Cardiac fibroblast (primary cell): ENCODE data around the gene ARV1.

Experiments used
- DNase-seq, 2 donors: peaks; one replicate each; pipeline versions ENCODE4 v3.0.0 to v3.0.0-alpha.2; 2010; ENCODE audit warnings: low read depth in 2 of 2
- H3K4me3 ChIP-seq, 2 donors: replicated peaks in 1 of 2; 1 replicate in 1 of 2; 2 replicates in 1 of 2; pipeline ENCODE4 v1.5.1; 2011; ENCODE audit warnings: low read depth in 2 of 2, low read length in 2 of 2, mild to moderate bottlenecking in 2 of 2, moderate library complexity in 1 of 2
- TF ChIP-seq, protein P1 (sequence below): IDR thresholded peaks from one replicate; pipeline ENCODE4 v1.5.1; 2011; ENCODE audit warnings: low read depth, mild to moderate bottlenecking, low read length, inconsistent platforms

Gene ARV1

DNA sequence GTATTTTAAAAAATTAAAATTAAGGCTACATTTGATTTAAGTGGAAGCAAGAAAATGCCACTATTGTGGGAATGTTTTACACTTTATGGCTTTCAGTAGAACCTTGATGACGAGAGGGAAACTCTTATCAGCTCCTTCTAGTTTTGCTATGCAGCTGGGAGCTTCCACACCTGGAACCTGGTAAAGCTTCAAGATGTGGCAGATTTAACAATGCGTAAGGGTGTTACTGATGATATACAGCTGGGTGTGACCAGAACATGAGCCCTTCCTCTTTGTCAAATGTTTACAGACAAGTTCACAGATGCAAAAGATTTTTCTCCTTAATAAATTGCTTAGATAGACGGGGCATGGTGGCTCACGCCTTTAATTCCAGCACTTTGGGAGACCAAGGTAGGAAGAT lies 20.5 kb upstream of the ARV1 start:
- no peak for DNase-seq
- H3K4me3 ChIP-seq: no peak overlapping the region
- TF ChIP-seq, protein P1, sequence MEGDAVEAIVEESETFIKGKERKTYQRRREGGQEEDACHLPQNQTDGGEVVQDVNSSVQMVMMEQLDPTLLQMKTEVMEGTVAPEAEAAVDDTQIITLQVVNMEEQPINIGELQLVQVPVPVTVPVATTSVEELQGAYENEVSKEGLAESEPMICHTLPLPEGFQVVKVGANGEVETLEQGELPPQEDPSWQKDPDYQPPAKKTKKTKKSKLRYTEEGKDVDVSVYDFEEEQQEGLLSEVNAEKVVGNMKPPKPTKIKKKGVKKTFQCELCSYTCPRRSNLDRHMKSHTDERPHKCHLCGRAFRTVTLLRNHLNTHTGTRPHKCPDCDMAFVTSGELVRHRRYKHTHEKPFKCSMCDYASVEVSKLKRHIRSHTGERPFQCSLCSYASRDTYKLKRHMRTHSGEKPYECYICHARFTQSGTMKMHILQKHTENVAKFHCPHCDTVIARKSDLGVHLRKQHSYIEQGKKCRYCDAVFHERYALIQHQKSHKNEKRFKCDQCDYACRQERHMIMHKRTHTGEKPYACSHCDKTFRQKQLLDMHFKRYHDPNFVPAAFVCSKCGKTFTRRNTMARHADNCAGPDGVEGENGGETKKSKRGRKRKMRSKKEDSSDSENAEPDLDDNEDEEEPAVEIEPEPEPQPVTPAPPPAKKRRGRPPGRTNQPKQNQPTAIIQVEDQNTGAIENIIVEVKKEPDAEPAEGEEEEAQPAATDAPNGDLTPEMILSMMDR: no peak

DNA sequence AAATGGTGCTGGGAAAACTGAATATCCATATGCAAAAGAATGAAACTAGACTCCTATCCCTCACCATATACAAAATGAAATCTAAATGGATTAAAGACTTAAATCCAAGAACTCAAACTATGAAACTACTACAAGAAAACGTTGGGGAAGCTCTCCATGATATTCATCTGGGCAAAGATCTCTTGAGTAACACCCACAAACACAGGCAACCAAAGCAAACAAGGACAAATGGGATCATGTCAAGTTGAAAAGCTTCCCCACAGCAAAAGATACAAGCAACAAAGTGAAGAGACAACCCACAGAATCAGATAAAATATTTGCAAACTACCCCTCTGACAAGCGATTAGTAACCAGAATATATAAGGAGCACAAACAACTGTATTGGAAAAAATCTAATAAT lies 14.0 kb upstream of the ARV1 start:
- no peak overlapping the region for H3K4me3 ChIP-seq
- no peak for DNase-seq
- TF ChIP-seq, protein P1: no peak

DNA sequence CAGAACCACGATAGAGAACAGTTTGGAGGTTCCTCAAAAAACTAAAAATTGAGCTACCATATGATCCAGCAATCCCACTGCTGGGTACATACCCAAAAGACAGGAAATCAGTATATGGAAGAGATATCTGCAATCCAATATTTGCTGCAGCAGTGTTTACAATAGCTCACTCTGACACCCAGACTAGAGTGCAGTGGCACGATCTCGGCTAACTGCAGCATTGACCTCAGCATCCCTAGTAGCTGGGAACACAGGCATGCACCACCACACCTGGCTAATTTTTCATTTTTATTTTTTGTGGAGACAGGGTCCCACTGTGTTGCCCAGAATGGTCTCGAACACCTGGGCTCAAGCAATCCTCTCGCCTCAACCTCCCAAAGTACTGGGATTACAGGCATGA lies 13.4 kb upstream of the ARV1 start:
- TF ChIP-seq, protein P1: no peak
- H3K4me3 ChIP-seq: no peak overlapping the region

DNA sequence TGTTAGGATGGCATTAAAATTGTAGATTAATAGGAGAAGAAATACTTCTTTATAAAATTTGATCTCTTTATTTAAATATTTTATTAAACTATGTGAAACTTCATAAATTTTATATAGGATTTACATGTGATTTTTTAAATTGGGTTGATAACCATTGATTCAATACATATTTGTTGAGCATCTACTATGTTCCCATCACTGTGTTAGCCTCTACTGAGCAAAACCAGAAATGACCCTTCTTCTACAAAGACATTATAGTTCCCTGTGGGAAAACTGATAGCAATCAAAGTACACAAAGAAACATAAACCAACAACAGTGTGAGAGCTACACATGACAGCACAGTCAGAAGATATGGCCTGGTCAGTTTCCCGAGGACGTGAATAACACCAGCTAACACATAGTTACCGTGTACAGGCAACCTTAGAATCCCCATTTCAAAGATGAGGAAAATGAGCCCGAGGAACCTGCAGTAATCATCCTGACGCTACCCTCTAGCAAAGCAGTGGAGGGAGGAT lies 12.5 kb upstream of the ARV1 start:
- H3K4me3 ChIP-seq: no peak overlapping the region
- TF ChIP-seq, protein P1: no peak
- DNase-seq: no peak

More for the DNA sequence above, 13.4 kb upstream of the ARV1 start:
- DNase-seq: no peak

DNA sequence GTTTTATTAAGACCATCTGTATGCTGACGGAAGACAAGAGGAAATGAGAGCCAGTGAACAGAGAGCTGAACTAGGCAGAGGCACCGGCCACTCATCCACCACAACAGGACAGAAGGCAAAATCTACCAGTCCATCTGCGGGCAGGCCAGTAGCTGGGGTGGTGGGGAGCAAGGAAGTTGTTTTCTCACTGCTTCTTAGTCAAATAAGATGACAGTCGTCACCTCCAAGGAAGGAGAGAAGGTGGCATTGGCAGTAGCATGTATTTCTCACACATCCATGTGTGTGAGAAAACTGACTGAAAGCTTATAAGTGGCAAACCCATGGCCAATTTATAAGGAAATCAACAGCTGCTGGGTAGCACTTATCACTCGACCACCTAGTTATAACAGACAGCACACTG lies 8.5 kb upstream of the ARV1 start:
- no peak for DNase-seq
- TF ChIP-seq, protein P1: no peak

DNA sequence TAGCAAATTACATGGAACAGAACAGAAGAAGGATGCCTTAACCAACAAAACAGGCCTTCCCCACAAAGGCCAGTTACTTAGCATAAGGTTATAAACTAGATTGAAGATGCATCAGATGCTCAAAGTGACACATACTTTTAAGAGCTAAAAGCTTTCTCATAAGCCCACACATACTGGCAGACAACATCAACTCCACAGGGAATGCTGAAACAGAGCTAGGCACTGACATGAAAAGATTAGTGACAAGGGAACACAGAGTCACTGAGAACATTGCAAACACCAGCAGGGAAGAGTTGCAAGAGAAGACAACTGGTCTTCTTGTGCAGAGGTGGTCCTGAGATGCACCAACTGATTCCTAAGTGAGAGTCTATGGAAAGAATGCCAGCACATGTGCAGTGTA lies 7.1 kb upstream of the ARV1 start:
- TF ChIP-seq, protein P1: no peak
- no peak for DNase-seq
- no peak overlapping the region for H3K4me3 ChIP-seq

More for the DNA sequence above, 8.5 kb upstream of the ARV1 start:
- no peak overlapping the region for H3K4me3 ChIP-seq

DNA sequence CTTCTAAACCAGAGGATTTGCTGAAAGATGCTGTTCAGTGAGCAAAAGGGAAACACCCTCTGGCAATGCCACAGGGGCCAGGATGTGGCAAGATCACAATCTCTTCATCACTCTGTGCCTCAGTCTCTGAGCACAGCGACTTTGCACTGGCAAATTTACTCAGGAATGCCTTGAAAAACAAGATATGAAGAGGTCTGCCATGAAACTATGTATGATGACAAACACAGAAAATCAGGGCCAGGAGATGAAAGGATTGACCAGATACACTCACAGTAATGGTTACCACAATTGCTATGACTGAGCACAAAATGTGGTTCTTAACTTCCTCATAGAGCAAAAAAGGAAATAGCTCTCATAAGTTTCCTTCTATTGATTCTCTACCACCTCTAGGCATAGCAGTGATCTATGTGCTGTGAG lies 6.0 kb upstream of the ARV1 start:
- H3K4me3 ChIP-seq: no peak overlapping the region
- DNase-seq: no peak
- TF ChIP-seq, protein P1: no peak
